HepG2 (cell line): ENCODE measurements around the gene RTP2. TPM values are rescaled to one million over a fixed set of nuclear protein-coding genes. Genes with fewer than 3 reads are reported as not detected.

Experiments
- ATF2 ChIP-seq: sonication (generic); formaldehyde crosslinking; IDR thresholded peaks from 2 replicates; pipeline ENCODE4 v1.4.0; 2020; ENCODE audit warnings: missing genetic modification reagents
- CENPT ChIP-seq: sonication (generic); formaldehyde crosslinking; IDR thresholded peaks from 2 replicates; pipeline ENCODE4 v1.8.0; 2022; ENCODE audit warnings: low read depth, mild to moderate bottlenecking, moderate library complexity, missing genetic modification reagents
- DR1 ChIP-seq: sonication (generic); formaldehyde crosslinking; IDR thresholded peaks from 2 replicates; pipeline ENCODE4 v1.8.0; 2021; ENCODE audit warnings: mild to moderate bottlenecking, missing genetic modification reagents, inconsistent platforms
- GABPA ChIP-seq, 2 experiments: IDR thresholded peaks; 2 replicates each; pipeline ENCODE4 v1.6.1; 2011 to 2016; ENCODE audit warnings: low read depth in 2 of 2, low read length in 1 of 2, missing biosample characterization in 1 of 2, missing genetic modification characterization in 1 of 2
- HINFP ChIP-seq: sonication (generic); formaldehyde crosslinking; IDR thresholded peaks from 2 replicates; pipeline ENCODE4 v1.4.0; 2020; ENCODE audit warnings: low read depth, mild to moderate bottlenecking, missing genetic modification reagents
- HNRNPUL1 ChIP-seq: fragments of 200-400 bp; formaldehyde crosslinking; IDR thresholded peaks from 2 replicates; pipeline ENCODE4 v1.6.1; 2017; ENCODE audit warnings: low read depth, mild to moderate bottlenecking, low read length, moderate library complexity
- HOXD1 ChIP-seq: sonication (generic); formaldehyde crosslinking; IDR thresholded peaks from 2 replicates; pipeline ENCODE4 v1.5.0; 2020; ENCODE audit warnings: missing genetic modification reagents
- KLF11 ChIP-seq: IDR thresholded peaks from 2 replicates; pipeline ENCODE4 v1.6.1; 2016; ENCODE audit warnings: missing compliant biosample characterization
- KMT2B ChIP-seq: IDR thresholded peaks from 2 replicates; pipeline ENCODE4 v1.6.1; 2016; ENCODE audit warnings: missing genetic modification reagents, missing compliant biosample characterization
- MEF2D ChIP-seq: sonication (generic); formaldehyde crosslinking; IDR thresholded peaks from 2 replicates; pipeline ENCODE4 v1.5.1; 2020; ENCODE audit warnings: mild to moderate bottlenecking, missing genetic modification reagents
- NFE2 ChIP-seq: sonication (generic); formaldehyde crosslinking; IDR thresholded peaks from 2 replicates; pipeline ENCODE4 v1.4.0; 2020; ENCODE audit warnings: missing genetic modification reagents
- NFE2L1 ChIP-seq: sonication (generic); formaldehyde crosslinking; IDR thresholded peaks from 2 replicates; pipeline ENCODE4 v1.4.0; 2020; ENCODE audit warnings: missing genetic modification reagents, mild to moderate bottlenecking, borderline replicate concordance
- PHF5A ChIP-seq: IDR thresholded peaks from one replicate; pipeline ENCODE4 v1.6.1; 2018; ENCODE audit warnings: low read depth, missing genetic modification reagents; ENCODE audit not compliant: unreplicated experiment
- PRMT3 ChIP-seq: sonication (generic); formaldehyde crosslinking; IDR thresholded peaks from 2 replicates; pipeline ENCODE4 v1.8.1; 2022; ENCODE audit warnings: low read depth, mild to moderate bottlenecking, moderate library complexity, missing genetic modification reagents, borderline replicate concordance
- RBFOX2 ChIP-seq: fragments of 200-400 bp; formaldehyde crosslinking; IDR thresholded peaks from 2 replicates; pipeline ENCODE4 v1.6.1; 2017; ENCODE audit warnings: low read depth, mild to moderate bottlenecking, low read length
- REPIN1 ChIP-seq: sonication (generic); formaldehyde crosslinking; IDR thresholded peaks from 2 replicates; pipeline ENCODE4 v1.8.0; 2022; ENCODE audit warnings: missing genetic modification reagents, low read depth, mild to moderate bottlenecking, borderline replicate concordance
- SSRP1 ChIP-seq: IDR thresholded peaks from 2 replicates; pipeline ENCODE4 v1.6.1; 2016; ENCODE audit warnings: control low read depth
- STAT5B ChIP-seq: sonication (generic); formaldehyde crosslinking; IDR thresholded peaks from 2 replicates; pipeline ENCODE4 v1.4.0; 2020; ENCODE audit warnings: missing genetic modification reagents
- ZC3H4 ChIP-seq: sonication (generic); formaldehyde crosslinking; IDR thresholded peaks from 2 replicates; pipeline ENCODE4 v1.4.0; 2020; ENCODE audit warnings: missing genetic modification reagents, borderline replicate concordance
- ZNF20 ChIP-seq: sonication (generic); formaldehyde crosslinking; IDR thresholded peaks from 2 replicates; pipeline ENCODE4 v1.4.0; 2020; ENCODE audit warnings: mild to moderate bottlenecking, moderate library complexity, missing genetic modification reagents
- ZNF24 ChIP-seq: fragments of 450-650 bp; IDR thresholded peaks from 2 replicates; pipeline ENCODE4 v1.6.1; 2017; ENCODE audit warnings: antibody characterized with exemption, mild to moderate bottlenecking
- ZNF317 ChIP-seq: sonication (generic); formaldehyde crosslinking; IDR thresholded peaks from 2 replicates; pipeline ENCODE4 v1.5.0; 2020; ENCODE audit warnings: mild to moderate bottlenecking, missing genetic modification reagents
- ZNF326 ChIP-seq: sonication (generic); formaldehyde crosslinking; IDR thresholded peaks from 2 replicates; pipeline ENCODE4 v1.4.0; 2020; ENCODE audit warnings: missing genetic modification reagents, borderline replicate concordance
- ZNF329 ChIP-seq: sonication (generic); formaldehyde crosslinking; IDR thresholded peaks from 2 replicates; pipeline ENCODE4 v1.9.0; 2021; ENCODE audit warnings: low read depth, mild to moderate bottlenecking, missing genetic modification reagents
- ZNF367 ChIP-seq: sonication (generic); formaldehyde crosslinking; IDR thresholded peaks from 2 replicates; pipeline ENCODE4 v1.4.0; 2020; ENCODE audit warnings: missing genetic modification reagents, borderline replicate concordance
- ZNF563 ChIP-seq: sonication (generic); formaldehyde crosslinking; IDR thresholded peaks from 2 replicates; pipeline ENCODE4 v1.8.0; 2022; ENCODE audit warnings: mild to moderate bottlenecking, moderate library complexity, missing genetic modification reagents
- ZNF619 ChIP-seq: sonication (generic); formaldehyde crosslinking; IDR thresholded peaks from 2 replicates; pipeline ENCODE4 v1.4.0; 2020; ENCODE audit warnings: mild to moderate bottlenecking, missing genetic modification reagents
- ZNF720 ChIP-seq: sonication (generic); formaldehyde crosslinking; IDR thresholded peaks from 2 replicates; pipeline ENCODE4 v1.4.0; 2020; ENCODE audit warnings: missing genetic modification reagents
- ZNF746 ChIP-seq: sonication (generic); formaldehyde crosslinking; IDR thresholded peaks from 2 replicates; pipeline ENCODE4 v1.8.0; 2022; ENCODE audit warnings: mild to moderate bottlenecking, missing genetic modification reagents
- polyA plus RNA-seq, 8 experiments: library from polyadenylated mRNA; depleted of rRNA in 3 of 8; stranded (reverse) in 7 of 8; unstranded in 1 of 8; fragments of >200 nt; fragmentation: Illumina TruSeq in 4 of 8; extraction: Trizol in 4 of 8; gene quantifications; 2 replicates each; pipeline versions ENCODE4 v1.2.1 to v1.2.3, GENCODE V29; 2011 to 2016; ENCODE audit warnings: low read depth in 4 of 8, missing spikeins in 1 of 8, mixed read lengths in 1 of 8; ENCODE audit not compliant: insufficient read depth in 1 of 8
- total RNA-seq, 5 experiments: library from RNA; depleted of rRNA; stranded (reverse); fragments of >200 nt; fragmentation: Illumina TruSeq; extraction: Trizol; gene quantifications; 2 replicates each; pipeline ENCODE4 v1.2.3, GENCODE V29; 2016; ENCODE audit warnings: low read depth in 1 of 5

The RTP2 gene
- total and polyA plus RNA-seq, 2 of the 13 experiments (the other 11 are each of a cell fraction or from before 2014, with no cell fraction given) = not detected

- TF ChIP-seq KLF11 = peak; percentile 66
- TF ChIP-seq ZNF329 = peak; percentile 52; the same call in 1 of the 2 replicates
- peak; percentile 83 for TF ChIP-seq ATF2 (CRISPR knock-in tag)
- no peak for TF ChIP-seq NFE2L1 (CRISPR knock-in tag)
- TF ChIP-seq PHF5A (CRISPR knock-in tag) = no peak
- peak; percentile 94 for TF ChIP-seq RBFOX2
- no peak for TF ChIP-seq ZC3H4 (CRISPR knock-in tag)
- 0 out of 2 replicates have a peak, but pooled peaks have one; percentile 65 for TF ChIP-seq ZNF619 (CRISPR knock-in tag)
- TF ChIP-seq KMT2B (CRISPR knock-in tag) = peak; percentile 83
- TF ChIP-seq ZNF367 = 0 out of 2 replicates have a peak, but pooled peaks have one; percentile 77
- TF ChIP-seq MEF2D (CRISPR knock-in tag) = no peak; the same call in 1 of the 2 replicates
- TF ChIP-seq GABPA (IDR thresholded peaks at IDR 0.05; ENCODE audit: low read depth, low read length) = no peak
- no peak for TF ChIP-seq GABPA (CRISPR knock-in tag; IDR thresholded peaks at IDR 0.05; ENCODE audit: low read depth)
- no peak for TF ChIP-seq HINFP (CRISPR knock-in tag)
- TF ChIP-seq ZNF746 (CRISPR knock-in tag) = 0 out of 2 replicates have a peak, but pooled peaks have one; percentile 47
- TF ChIP-seq ZNF317 (CRISPR knock-in tag) = peak; percentile 60; the same call in 1 of the 2 replicates
- TF ChIP-seq NFE2 (CRISPR knock-in tag) = no peak
- no peak for TF ChIP-seq ZNF20
- no peak for TF ChIP-seq ZNF326 (CRISPR knock-in tag)
- no peak; the same call in 1 of the 2 replicates for TF ChIP-seq REPIN1 (CRISPR knock-in tag)
- peak; percentile 70; the same call in 1 of the 2 replicates for TF ChIP-seq DR1 (CRISPR knock-in tag)
- no peak for TF ChIP-seq HNRNPUL1
- TF ChIP-seq PRMT3 (CRISPR knock-in tag) = no peak
- 0 out of 2 replicates have a peak, but pooled peaks have one; percentile 36 for TF ChIP-seq ZNF24
- TF ChIP-seq ZNF563 (CRISPR knock-in tag) = no peak
- no peak for TF ChIP-seq SSRP1 (CRISPR knock-in tag)
- no peak for TF ChIP-seq ZNF720 (CRISPR knock-in tag)
- peak; percentile 84 for TF ChIP-seq HOXD1 (CRISPR knock-in tag)
- TF ChIP-seq STAT5B = 0 out of 2 replicates have a peak, but pooled peaks have one; percentile 47
- no peak for TF ChIP-seq CENPT (CRISPR knock-in tag)
These were observed 43.1 kb upstream of the RTP2 start, which contains the start of gene BCL6 (continued) for GRCh38 chr3:187745201-187746058.
